GM20000 (cell line): ENCODE results near the gene GNG8.

Experiments used
- DNase-seq: peaks from one replicate; pipeline ENCODE4 v3.0.0; 2012; ENCODE audit warnings: low spot score
- CTCF ChIP-seq: IDR thresholded peaks from 2 replicates; pipeline ENCODE4 v1.5.1; 2012; ENCODE audit warnings: mild to moderate bottlenecking, control low read depth; ENCODE audit errors: extremely low read depth, missing control alignments

The GNG8 gene

DNA sequence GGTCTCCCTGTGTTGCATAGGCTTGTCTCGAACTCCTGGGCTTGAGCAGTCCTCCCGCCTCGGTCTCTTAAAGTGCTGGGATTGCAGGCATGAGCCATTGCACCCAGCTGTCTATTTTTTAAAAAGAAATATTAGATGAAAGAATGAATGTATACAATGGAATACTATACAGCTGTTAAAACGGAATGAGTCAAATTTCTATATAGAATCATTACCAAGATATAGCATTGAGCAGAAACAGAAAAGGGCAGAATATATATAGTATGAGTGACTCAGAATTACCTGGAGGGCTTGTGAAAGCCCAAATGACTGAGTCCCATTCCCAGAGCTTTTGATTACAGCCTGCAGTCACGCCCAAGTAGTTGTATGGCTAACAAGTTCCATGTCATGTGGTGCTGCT is 20.5 kb upstream of the GNG8 start:
- no peak for DNase-seq
- no peak for TF ChIP-seq CTCF

GRCh38 chr19:46654621-46655152 is 18.7 kb upstream of the GNG8 start:
- no peak for TF ChIP-seq CTCF

DNA sequence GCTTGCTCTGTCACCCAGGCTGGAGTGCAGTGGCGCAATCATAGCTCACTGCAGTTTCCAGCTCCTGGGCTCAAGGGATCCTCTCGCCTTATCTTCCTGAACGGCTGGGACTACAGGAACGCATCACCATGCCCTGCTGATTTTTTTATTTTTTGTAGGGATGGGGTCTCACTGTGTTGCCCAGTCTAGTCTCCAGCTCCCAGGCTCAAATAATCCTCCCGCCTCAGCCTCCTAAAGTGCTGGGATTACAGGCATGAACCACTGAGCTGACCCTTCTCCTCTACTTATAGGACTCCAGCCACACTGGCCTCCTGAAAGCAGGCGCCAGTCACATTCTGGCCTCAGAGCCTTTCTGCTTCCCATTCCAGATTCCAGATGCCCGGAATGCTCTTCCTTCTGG is 14.4 kb upstream of the GNG8 start:
- DNase-seq: no peak
- TF ChIP-seq CTCF: no peak

More at GRCh38 chr19:46654621-46655152, 18.7 kb upstream of the GNG8 start:
- no peak for DNase-seq

- no peak for TF ChIP-seq CTCF
- DNase-seq: peak; percentile 25
These were observed 13.3 kb upstream of the GNG8 start for GRCh38 chr19:46648961-46649960.

- TF ChIP-seq CTCF: no peak
- DNase-seq: peak; percentile 67
These were observed 12.3 kb upstream of the GNG8 start for GRCh38 chr19:46648060-46648960.

DNA sequence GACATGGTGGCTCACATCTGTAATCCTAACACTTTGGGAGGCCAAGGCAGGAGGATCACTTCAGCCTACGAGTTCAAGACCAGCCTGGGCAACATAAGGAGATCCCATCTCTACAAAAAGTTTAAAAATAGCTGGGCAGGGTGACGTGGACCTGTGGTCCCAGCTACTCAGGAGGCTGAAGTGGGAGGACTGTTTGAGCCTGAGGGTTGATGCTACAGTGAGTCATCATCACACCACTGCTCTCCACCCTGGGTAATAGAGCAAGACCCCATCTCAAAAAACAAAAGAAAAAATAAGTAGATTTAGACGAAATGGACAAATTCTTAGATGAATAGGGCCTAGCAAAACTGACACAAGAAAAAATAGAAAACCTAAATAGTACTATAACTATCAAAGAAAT is 10.4 kb upstream of the GNG8 start:
- TF ChIP-seq CTCF: no peak
- no peak for DNase-seq
